GM19463 (cell line): ENCODE measurements around the gene PLIN5.

Experiments used
- ATAC-seq: cut with Tn5 transposase; IDR thresholded peaks from one replicate; pipeline ENCODE4 v1.9.1; 2021; ENCODE audit warnings: mild to moderate bottlenecking, moderate library complexity; ENCODE audit not compliant: unreplicated experiment

The PLIN5 gene

GRCh38 chr19:4506449-4507149 is 28.4 kb downstream of the PLIN5 start:
- ATAC-seq, result no peak

- ATAC-seq, result no peak
These were observed 29.2 kb downstream of the PLIN5 start for GRCh38 chr19:4505570-4506448.

- ATAC-seq, result no peak
These were observed 30.0 kb downstream of the PLIN5 start for GRCh38 chr19:4504891-4505569.

GRCh38 chr19:4504297-4504701 is 30.7 kb downstream of the PLIN5 start:
- ATAC-seq, result no peak

GRCh38 chr19:4503825-4504170 is 31.2 kb downstream of the PLIN5 start:
- no peak for ATAC-seq

GRCh38 chr19:4503132-4503824 is 31.7 kb downstream of the PLIN5 start:
- ATAC-seq, result no peak

- ATAC-seq, result no peak
These were observed 32.5 kb downstream of the PLIN5 start for GRCh38 chr19:4502282-4503131.

GRCh38 chr19:4501691-4502090 is 33.3 kb downstream of the PLIN5 start:
- ATAC-seq, result no peak

- no peak for ATAC-seq
These were observed 34.0 kb downstream of the PLIN5 start for GRCh38 chr19:4500841-4501591.

GRCh38 chr19:4499855-4500254 is 35.2 kb downstream of the PLIN5 start:
- no peak for ATAC-seq

- ATAC-seq, result no peak
These were observed 35.7 kb downstream of the PLIN5 start for GRCh38 chr19:4499318-4499717.

- no peak for ATAC-seq
These were observed 36.3 kb downstream of the PLIN5 start for GRCh38 chr19:4498694-4499093.

GRCh38 chr19:4497770-4498389 is 37.1 kb downstream of the PLIN5 start:
- ATAC-seq, result no peak

- no peak for ATAC-seq
These were observed 38.7 kb downstream of the PLIN5 start for GRCh38 chr19:4496304-4496703.

- ATAC-seq, result no peak
These were observed 39.6 kb downstream of the PLIN5 start for GRCh38 chr19:4495471-4495870.

GRCh38 chr19:4494691-4495064 is 40.3 kb downstream of the PLIN5 start:
- no peak for ATAC-seq

GRCh38 chr19:4493929-4494690 is 40.9 kb downstream of the PLIN5 start:
- ATAC-seq, result no peak
